HG03432 (cell line): ENCODE results near the gene CD72.

Experiments
- ATAC-seq: cut with Tn5 transposase; IDR thresholded peaks from one replicate; pipeline ENCODE4 v1.9.1; 2021; ENCODE audit warnings: mild to moderate bottlenecking, moderate library complexity; ENCODE audit not compliant: unreplicated experiment

Gene CD72, protein sequence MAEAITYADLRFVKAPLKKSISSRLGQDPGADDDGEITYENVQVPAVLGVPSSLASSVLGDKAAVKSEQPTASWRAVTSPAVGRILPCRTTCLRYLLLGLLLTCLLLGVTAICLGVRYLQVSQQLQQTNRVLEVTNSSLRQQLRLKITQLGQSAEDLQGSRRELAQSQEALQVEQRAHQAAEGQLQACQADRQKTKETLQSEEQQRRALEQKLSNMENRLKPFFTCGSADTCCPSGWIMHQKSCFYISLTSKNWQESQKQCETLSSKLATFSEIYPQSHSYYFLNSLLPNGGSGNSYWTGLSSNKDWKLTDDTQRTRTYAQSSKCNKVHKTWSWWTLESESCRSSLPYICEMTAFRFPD

DNA sequence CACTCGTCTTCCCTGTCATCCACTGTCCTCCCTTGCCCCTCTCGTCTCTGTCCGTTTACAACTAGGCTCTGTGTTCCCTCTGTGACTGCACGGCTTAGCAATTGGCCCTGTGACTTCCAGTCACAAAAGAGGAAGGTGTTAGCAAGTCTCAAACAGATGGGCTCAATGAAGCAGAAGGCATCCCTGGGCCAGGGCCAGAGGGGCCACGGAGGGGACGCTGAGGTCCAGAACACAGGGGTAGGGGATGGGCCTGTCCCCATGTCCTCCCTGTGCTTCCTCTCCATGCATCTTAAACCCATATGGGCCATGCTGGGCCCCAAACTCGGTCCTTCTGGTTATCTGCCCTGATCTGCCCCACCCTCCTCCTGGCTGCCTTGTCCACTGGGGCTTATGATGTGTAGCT, at the start of gene CD72:
CD72 (minus strand) TSS at position 89 of the 403 bp plus-strand sequence. CDS start 110 bp downstream, outside the sequence.
- ATAC-seq = no peak

DNA sequence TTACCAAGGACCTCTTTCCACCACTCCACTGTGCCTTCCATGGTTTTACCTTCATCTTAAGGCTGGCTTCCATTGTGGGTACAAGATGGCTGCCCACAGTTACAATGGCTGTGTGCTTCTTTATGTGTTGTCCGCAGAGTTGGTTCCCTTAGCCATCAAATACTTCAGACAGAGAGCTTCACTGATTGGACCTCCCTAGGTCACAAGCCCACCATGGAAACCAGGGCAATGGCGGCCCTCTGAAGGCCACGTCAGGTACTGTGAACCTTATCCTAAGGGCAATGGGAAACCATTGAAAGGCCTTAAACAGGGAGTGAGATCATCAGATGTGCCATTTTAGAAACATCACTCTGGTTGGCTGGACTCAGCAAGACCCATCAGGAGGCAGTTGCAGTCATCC, 49.7 kb upstream of the CD72 start:
- no peak for ATAC-seq

DNA sequence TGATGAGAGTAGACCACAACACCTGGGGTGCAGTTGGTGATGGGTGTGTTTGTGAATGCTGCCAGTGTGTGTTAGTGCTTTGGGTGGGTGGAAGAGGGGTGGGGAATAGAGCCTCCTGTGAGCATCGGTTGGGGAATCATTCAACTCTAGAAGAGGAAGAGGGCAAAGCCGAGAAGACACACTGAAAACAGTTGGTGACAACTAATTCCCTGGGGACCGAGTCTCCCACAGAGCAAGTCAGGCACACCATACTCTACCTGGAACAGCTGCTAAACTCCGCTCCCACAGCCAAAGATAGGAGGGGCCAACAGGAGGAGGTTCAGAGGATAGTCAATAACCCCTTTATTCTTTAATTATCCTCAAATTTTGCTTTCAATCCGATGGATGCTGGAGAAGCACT, 48.3 kb upstream of the CD72 start:
- ATAC-seq = no peak

DNA sequence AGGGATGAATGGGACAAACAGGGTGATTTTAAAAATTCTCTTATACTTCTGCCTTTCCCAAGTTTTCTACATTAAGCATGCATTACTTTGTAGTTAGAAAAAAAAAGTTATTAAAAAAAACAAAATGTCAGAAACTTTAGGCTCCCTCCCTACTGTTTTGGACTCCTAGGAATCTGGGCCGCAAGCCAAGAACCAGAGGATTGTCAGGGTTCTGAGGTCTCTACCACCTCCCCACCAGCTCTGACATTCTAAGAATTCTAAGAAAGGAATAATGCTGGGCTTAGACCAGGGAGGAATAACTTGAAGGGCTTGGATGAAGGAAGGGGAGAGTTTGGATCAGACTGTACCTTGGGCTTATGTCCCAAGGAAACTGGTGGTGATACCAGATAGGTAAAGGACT, 47.8 kb upstream of the CD72 start:
- no peak for ATAC-seq

DNA sequence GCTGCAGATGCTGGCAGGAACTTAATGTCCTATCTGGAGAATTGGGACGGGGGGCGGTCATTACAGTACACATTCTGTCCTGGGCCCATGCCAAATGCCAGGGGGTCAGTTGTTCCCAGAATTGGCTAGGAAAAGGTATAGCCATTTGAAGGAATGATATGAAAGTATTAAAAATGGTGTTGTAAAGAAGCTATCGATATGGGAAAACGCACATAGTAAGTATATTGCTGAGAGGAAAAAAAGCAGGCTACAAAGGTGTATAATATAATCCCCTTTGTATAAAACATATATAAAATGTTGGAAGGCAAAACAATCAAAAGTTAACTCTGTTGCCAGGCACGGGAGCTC, 47.2 kb upstream of the CD72 start:
- no peak for ATAC-seq

DNA sequence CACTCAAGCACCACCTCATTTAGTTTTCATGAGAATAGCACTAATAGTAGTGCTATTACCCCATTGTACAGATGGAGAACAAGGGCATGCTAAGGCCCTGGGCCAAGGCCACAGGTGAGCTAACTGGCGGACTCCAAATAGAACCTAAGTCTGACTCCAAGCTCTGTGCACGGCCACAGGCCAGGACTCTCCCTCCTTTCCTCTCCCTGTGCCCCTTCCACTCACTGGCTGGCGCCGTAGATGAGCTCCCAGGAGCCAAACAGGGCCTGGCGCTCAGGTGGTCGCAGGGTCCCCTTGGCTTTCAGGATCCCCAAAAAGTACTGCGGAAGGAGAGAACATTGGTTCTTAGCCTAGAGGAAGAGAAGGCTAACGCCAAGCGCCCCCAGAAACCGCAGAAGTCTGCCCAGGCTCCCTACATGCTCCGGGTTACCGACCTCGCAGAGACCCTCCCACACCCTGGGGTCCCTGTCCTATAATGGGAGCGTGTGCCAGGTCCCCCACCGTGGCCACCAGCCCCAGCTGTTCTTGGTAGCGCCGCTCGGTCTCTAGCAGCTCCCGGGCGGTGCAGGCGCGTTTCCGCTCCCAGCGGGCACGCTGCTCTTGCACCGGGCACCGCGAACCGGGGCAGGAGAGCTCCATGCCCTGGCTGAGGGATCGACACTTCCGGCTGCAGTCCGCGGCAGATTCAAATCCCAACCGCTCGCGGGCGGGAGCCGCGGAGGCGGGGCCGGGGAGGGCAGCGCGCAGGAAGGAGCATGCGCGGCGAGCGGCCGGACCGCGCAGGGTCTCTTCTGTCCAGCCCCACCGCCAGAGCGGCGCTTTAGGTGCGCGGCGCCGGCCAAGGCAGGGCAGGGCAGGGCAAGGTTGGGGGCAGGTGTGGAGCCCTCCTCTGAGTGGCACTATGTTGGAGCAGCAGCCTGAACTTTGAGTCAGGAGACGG, 46.6 kb upstream of the CD72 start, which contains the start of gene ARHGEF39:
ARHGEF39 (minus strand) TSS at position 665 of the 940 bp plus-strand sequence; CDS start at position 639, 26 bp downstream.
- peak; percentile 86 for ATAC-seq

DNA sequence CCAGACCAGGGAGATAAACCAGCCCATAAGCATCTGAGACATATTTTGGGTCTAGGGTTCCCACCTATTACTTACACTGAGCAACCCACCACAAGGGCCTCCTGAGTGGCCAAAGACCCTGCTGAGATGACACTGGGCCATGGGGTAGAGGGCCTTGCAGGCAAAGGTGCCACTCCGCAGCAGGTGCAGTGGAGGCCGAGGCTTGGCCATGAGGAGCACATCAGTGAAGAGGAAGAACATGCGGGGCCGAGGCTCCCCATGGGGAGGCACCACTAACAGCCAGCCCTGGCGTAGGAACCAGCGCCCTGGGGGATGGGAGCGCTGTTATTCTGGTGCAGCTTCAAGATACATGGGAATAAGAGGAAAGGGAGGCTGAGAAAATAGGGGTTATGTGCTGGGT, 44.2 kb upstream of the CD72 start:
- no peak for ATAC-seq

DNA sequence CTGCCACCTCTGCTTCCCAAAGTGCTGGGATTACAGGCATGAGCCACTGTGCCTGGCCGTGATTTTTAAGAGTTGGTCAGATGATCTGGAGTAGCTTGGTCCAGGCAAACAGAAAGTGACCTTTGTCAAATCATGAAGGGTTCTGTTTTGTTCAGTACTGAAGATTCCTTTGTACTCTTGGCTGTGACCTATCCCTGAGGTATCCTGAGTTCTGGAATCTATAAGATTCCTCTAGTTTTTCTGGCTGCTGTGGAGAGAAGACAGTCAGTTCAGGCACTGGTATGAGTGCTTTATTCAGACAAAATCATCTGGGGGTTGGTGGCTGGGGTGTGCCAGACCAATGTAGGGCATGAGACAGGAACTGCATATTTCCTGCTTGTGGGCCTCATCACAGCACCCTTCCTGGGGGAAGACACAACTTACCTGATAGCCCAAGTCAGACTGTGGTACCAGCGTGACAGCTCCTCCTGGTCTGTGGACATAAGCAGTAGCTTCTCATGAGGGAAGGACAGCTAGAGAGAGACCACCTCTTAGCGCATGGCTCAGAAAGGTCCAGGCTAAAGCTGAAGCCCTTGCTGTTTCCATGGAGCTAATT, 43.6 kb upstream of the CD72 start:
- ATAC-seq = no peak

DNA sequence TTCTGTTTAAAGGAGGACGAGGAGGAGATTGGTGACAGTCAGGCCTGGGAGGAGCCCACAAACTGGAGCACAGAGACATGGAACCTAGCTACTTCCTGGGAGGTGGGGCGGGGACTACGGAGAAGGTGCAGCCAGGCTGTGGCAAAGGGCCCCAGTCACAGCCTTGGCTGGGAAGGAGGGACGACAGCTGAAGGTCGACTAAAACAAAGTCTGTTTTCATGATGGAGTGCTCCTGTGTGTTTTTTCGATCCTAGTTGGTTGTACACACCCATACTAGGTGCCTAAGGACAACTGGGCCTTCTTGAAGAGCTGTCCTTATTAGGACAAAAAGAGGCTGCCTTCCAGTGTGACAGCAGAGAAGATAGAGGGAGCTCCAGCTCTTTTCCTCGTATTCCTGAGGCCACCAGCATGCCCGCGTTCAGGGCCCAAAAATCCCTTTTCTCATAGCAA, 42.8 kb upstream of the CD72 start:
- ATAC-seq = no peak

DNA sequence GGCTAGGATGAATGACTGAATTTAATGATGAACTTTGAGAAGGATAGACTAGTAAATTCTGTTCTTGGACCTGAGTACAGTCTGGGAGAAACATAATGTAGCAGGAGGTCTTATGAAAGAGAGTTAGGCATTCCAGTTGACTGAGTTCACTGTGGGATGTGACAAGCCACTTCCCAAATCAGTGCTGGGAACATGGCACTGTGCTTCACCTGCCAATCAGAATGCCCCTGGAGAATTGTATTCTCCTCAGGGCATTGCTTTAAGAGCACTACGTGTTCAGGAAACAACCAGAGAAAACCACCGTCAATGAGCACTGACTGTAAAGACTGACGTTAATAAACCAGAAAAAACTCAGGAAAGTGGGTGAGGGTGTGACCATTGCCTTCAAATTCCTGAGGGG, 41.1 kb upstream of the CD72 start:
- ATAC-seq = no peak

DNA sequence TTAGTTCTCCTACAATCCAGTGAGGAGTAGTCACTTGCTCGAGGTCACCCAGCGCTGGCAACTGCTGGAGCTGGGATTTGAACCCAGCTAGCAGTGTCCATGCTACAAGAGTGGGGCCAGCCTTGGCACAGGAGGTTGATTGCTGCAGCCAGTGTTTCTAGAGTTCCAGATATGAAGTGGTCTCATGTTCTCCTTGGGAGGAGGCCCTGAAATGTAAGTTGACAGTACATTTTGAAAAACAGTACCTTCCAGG, 40.7 kb upstream of the CD72 start:
- no peak for ATAC-seq

DNA sequence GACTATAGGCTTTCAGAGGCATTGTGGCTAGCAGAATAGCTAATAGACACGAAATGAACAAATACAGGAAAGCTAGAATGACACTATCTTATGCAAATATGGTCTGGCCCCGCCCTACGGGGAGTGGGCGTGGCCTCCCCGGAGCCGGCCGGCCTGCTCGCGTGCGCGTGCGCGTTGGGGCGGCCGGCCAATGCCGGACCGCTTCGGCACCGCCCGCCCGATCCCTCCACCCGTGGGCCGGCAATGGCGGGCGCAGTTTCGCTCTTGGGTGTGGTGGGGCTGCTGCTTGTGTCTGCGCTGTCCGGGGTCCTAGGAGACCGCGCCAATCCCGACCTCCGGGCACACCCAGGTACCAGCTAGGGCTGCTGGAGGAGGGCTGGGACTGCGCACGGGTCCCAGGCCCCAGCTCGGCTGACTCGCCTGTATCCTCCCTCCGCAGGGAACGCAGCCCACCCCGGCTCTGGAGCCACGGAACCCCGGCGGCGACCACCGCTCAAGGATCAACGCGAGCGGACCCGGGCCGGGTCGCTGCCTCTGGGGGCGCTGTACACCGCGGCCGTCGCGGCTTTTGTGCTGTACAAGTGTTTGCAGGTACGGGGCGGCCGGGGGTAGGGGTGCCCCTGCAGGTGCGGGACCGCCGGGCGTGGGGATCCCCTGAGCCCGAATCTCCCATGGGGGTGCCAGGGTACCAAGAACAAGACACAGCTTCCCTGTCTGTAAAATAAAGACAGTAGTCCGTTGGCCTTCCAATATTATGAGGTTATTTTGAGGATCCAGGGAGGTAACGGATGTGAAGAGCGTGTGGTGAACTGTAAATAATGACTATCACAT, 40.1 kb upstream of the CD72 start, which contains the start of gene CCDC107:
CCDC107 (plus strand) TSS at position 156 of the 831 bp plus-strand sequence; CDS start at position 244, 88 bp downstream.
- peak; percentile 66 for ATAC-seq

DNA sequence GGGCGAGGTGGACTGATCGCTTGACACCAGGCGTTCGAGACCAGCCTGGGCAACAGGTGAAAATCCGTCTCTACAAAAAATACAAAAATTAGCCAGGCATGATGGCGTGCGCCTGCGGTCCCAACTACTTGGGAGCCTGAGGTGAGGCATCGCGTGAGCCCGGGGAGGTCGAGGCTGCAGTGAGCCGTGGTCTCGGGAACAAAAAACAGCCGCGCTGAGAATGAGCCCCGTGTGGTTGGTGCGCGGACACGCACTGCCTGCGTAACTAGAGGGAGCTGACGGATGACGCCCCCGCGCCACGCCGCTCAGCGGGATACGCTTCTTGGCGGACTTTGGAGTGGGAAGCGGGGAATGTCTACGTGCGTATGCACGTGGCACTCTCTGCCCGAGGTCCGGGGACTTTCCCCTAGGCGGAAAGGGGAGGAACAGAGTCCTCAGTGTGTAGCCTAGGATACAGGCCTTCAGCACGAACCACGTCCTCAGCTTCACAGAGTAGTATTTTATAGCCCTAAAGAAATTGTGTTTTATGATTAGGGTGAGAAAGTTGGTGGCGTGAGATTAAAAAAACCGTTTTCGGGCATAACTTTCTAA, 39.4 kb upstream of the CD72 start, which contains the start of gene RMRP:
RMRP (minus strand) TSS at position 474 of the 591 bp plus-strand sequence.
- peak; percentile 86 for ATAC-seq

DNA sequence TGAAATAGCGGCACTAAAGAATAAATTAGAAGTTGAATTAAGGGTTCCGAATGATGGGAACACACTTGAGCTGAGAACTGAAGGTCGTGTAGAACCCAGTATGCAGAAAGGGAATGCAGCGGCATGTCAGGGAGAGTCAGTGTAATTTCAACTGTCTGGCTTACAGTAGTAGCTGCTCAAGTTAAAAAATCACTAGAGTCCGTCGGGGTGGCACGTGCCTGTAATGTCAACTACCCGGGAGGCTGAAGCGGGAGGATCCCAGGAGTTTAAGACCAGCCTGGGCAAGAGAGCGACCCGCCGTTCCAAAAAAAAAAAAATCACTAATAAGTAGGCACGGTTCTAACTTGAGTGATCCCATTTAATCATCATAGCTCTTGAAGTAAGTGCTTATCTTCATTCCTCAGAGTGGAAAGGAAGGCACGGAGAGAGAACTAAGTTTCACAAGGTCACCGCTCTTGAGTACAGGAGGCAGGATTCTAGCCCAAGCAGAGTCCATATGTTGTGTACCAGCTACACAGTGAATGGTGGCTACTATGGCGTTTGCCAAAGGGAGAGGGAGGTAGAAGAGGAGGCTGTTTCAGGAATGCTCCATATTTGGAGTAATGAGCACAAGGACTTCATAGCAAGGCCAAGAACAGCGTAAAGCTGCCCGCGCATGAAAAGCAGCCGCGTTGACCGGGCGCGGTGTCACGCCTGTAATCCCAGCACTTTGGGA, 38.8 kb upstream of the CD72 start:
- ATAC-seq = no peak

DNA sequence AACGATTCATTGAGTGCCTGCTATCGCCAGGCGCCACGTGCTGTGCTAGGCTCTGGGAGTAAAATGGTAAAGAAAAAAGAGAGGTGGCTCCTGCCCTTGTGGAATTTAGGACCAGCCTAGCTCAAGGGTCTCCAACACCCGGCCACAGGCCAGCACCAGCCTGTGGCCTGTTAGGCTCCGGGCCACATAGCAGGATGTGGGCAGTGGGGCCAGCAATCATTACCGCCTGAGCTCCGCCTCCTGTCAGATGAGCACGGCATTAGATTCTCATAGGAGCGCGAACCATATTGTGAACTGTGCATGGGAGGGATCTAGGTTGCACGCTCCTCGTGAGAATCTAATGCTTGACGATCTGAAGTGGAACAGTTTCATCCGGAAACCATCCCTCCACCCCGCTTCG, 38.1 kb upstream of the CD72 start:
- no peak for ATAC-seq

DNA sequence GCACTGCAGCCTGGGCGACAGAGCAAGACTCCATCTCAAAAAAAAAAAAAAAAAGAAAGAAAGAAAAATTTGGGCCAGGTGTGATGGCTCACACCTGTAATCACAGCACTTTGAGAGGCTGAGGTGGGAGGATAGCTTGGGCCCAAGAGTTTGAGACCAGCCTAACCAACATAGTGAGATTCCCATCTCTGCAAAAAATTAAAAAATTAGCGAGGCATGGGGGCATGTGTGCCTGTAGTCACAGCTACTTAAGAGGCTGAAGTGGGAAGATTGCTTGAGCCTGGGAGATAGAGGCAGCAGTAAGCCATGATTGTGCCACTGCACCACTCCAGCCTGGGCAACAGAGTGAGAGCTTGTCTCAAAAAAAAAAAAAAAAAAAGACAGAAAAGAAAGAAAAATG, 35.4 kb upstream of the CD72 start:
- ATAC-seq = no peak

DNA sequence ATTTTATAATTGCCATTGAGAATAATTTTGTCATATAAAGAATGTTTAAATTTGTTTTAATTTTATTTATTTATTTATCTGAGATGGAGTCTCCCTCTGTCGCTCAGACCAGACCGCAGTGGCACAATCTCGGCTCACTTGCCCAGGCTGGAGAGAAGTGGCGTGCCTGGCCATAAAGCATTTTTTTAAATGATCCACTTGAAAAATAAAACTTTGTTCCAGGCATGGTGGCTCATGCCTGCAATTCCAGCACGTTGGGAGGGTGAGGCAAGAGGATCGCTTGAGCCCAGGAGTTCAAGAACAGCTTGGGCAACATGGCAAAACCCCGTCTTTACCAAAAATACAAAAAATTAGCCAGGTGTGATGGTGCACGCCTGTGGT, 34.6 kb upstream of the CD72 start:
- ATAC-seq = no peak

DNA sequence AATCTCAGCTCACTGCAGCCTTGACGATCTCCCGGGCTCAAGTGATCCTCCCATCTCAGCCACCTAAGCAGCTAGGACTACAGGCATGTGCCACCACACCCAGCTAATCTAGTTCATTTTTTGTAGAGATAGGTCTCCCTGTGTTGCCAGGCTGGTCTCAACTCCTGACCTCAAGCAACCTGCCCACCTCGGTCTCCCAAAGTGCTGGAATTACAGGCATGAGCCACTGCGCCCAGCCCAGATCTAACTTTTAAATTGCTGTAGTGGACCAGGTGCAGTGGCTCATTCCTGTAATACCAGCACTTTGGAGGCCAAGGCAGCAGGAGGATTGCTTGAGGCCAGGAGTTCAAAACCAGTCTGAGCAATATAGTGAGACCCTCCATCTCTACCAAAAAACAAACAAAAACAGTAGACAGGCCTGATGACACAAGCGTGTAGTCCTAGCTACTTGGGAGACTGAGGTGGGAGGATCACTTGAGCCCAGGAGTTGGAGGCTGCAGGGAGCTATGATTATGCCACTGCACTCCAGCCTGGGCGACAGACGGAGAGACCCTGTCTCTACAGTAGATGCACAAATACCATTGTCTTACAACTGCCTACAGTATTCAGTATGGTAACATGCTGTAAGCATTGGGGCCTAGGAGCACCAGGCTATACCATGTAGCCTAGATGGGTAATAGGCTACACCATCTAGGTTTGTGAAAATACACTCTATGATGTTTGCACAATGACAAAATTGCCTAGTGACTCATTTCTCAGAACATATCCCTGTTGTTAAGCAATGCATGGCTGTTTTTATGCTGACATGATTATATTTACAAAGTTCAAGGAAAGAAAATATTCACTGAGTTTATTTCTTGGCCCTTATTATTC, 34.0 kb upstream of the CD72 start:
- no peak for ATAC-seq
